GM21360 (cell line): ENCODE measurements around the gene FSTL4.
"Not testable (repeated sequence)": the region's sequence is repeated elsewhere in the genome, so short reads cannot be mapped to it uniquely, and the experiment has no call there.

ENCODE experiments used
- ATAC-seq: cut with Tn5 transposase; IDR thresholded peaks from one replicate; pipeline ENCODE4 v1.9.1; 2021; ENCODE audit warnings: mild to moderate bottlenecking, moderate library complexity; ENCODE audit not compliant: unreplicated experiment

The FSTL4 gene

DNA sequence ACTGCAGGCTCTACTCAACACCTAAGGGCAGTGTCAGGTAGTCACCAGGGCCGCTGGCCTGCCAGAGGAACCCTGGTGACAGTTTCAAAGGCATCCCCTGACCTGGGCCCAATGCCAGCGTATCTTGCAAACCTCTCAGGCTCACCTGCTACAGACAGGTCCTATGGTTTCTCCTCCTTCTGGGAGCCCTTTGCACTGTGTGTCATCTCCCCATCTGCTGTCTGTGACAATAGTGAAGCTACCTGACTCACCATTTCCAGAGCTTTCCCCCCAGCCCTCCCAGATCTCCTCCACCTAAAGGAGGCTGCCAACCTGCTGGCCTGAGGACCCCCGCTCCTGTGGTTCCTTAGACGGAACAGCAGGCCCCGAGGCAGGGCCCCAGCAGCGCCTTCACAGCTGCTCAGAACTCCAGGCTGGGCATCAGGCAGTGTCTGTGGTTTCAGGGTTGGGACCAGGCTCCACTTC, 203.1 kb downstream of the FSTL4 start:
- ATAC-seq: no peak

DNA sequence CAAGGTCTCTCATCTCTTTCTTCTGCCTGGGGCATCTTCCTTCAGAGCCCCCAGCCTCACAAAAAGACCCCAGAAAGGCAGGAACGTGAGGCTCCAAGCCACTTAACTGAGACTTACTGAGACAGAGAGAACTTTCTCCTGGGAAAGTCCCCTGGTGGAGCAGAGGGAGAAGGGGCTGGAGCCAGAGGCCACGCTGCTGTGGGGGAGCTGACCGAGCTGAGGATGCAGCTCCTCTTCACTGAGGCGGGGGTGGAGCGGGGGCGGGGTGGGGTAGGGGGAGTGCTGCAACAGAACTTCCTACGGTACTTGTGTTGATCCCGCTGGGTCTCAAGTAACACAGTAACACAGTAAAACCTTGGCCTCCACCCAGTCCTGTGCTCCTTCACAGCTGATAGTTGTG, 204.0 kb downstream of the FSTL4 start:
- no peak for ATAC-seq

DNA sequence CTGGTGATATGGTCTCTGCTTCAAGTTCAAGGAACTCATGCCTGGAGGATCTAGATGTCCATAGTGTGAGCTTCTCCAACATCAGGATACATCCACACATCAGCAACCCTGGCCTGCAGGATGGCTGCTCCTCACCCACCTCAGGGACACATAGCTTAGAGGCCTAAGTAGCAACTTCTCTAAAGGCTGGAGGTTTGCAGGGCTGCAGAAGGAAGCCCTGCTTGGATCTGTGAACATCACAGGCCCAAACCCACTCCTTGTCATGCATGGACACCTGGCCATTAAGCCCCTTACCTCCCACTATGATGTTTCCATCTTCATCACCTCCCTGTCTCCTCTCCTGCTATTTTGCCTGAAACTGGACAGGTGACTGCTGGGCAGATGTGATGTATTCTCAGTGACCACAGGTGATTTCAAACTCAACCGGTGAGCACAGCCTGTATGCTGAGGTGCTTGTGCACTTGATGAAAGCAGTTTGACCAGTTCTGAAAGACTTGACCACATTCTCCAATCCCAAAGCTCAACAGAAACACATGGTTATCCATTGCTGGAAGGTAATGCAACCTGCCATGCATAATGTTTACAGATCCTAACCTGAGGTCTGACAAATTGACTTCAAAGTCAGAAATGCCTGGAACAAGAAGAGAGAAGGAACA, 205.2 kb downstream of the FSTL4 start:
- ATAC-seq: no peak

DNA sequence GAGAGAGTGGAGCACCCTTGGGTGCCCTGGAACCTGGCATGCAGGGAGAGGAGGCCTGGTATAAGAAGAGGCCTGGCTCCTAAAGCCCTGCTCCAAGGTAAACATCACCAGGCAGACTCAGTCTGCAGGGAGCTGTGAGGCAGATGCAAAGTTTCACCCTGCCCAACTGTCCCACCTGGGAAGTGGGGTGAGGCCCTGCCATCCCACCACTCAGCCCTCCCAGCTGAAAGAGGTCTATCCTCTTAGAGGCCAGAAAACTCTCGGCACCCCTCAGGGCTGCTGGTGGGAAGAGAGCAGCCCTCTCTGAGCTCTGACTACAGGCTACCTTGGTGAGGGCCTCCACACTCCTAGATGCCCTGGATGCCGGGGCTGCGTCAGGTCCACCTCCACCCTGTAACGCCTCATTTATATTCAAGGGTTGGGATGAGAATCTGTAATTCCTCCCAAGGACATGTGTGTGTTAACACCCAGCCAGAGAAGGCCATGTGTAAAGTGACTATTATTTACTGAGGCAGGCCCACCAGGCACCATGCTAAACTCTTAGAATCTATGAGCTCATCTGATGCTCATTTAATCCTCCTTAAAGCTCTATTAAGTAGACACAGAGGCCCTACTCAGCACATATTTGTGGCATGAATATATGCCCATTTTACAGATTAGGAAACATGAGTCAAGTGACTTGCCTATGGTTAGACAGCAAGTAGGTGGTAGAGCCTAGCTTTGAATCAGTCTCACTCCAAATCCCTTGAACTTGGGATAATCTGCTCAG, 205.9 kb downstream of the FSTL4 start:
- no peak for ATAC-seq

DNA sequence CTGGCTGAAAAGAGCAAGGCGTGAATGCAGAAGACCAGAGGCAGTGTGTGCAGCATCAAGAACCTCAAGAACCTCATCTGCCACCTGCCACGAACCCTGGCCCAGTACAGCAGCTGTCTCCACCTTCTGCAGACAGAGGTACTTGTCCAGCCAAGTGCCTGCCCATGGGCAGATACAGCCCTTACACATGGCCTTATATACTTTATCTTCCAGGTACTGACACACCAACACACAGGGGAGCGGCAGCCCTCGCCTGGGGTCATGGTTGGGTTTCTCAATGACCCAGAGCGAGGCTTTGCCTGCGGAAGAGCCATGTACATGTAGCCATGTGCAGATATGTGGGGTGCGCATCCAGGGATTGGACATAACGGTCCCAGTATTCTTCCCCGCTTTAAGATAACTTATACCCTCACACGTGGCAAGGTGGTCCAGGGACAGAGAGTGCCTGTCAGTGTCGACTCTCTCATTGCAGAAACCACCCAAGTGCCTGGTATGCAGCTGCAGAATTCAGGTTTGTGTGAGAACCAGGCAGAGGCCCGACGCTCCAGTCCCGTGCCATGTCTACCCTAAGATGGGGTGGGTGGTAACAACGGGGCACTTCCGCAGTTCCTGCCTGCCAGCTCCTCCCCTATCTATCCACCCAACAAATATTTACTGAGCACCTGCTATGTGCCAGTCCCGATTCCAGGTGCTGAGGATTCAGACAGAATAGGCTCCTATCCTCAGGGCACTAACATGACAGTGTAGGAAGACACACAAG, 206.9 kb downstream of the FSTL4 start:
- no peak for ATAC-seq

DNA sequence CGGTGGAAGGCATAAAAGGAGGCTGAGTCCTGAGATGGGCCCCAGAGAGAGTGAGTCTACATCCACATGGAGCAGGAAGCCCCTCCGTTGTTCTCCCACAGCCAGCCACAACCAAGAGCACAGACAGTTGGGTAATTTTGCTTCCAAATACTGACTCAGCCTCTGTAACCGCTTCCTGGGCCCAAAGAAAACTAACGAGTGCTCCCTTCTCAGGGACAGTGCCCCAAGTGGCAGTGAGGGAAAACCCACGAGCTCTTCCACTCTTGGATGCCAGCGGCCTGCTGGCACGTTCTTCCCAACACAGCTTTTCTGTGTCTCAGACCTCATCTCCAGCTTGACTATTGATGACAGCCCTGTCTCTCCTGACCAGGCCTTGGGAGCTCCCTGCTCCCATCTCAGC, 207.6 kb downstream of the FSTL4 start:
- no peak for ATAC-seq

DNA sequence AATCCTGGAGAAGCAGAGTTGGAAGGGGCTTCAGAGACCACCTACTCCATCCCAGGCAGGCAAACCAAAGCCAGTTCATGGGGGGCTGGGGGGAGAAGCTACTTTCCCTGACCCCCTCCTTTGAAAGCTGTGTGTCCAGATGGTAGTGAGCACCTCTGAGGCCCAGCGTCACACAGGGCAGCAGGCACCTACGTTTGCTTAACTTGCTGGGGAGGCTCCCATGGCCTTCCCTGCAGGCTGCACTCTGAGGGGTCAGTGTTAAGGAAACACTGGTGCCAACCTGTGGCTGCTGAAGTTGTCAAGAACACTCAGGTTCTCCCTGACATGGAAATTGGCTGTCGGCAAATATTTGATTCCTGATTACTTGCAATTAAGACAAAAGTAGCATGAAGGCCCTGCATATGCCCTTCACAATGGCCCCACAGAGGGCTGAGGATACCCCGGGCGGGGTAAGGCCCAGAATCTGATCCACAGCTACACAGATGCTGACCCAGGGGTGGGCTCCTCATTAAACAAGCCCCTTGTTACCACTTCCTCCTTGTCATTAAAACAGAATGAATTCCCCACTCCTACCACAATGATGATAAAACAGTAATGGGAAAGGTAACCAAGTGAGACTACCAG, 208.5 kb downstream of the FSTL4 start:
- no peak for ATAC-seq

GRCh38 chr5:133402775-133403174, 209.6 kb downstream of the FSTL4 start:
- ATAC-seq: no peak

DNA sequence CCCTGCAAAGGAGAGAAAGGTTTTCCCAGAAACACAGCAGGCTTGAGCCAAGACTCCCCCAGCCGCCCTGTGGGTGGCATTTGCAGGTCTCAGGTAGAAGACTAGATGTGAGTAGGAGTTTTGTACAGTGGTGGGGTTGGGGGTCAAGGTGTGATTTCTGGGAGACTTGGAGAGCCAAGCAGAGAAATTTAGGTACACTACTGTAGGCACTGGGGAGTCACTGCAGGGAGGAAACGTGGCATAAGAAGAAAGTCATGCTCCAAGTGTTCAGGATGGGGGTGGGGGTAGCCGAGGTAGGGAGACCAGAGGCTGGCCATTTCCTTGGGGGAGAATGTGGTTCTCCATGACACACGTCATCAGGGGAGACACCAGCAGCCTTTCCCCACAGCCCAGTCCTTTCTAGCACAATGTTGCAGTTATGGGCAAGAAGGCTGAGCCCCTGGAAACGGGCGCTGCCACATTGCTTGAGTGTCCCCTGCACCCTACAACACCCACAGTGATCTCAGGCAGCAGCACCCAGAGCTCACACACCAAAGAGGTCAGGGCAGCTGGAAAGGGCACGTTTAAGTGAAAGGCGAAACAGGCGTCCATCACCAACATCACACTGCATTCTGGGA, 210.5 kb downstream of the FSTL4 start:
- no peak for ATAC-seq

GRCh38 chr5:133400831-133401351, 211.4 kb downstream of the FSTL4 start:
- ATAC-seq: no peak

GRCh38 chr5:133400120-133400519, 212.2 kb downstream of the FSTL4 start:
- no peak for ATAC-seq

DNA sequence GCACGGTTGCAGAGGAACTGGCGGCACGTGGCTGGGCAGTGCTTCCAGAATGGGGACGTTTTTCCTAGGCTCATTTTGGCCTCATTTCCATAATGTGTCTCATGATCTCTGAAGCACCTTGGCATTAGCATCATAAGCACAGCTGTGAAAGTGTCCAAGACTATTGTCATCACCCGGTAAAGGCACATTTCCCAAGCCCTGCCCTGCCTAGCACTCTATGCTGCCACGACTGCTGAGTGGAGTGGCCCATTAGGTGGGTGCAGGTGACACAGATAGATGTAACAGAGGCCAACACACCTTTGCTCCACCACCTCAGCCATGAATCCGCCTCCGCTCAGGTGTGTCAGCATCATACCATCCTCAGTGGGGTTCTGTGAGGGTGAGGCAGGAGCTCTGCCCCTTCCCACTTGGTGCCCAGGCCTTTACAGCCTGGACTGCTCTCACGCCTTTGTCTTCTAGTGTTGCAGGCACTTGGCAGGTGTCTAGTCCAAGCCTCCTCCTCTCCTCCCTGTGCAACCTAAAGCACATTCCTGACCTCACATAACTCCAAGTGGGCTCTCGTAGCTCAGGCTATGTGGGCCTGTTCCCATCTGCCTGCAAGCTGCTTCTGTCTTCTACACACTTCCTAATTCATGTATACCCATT, 213.0 kb downstream of the FSTL4 start:
- no peak for ATAC-seq

- ATAC-seq: peak; percentile 53
These were observed 213.7 kb downstream of the FSTL4 start for GRCh38 chr5:133398646-133399101.

DNA sequence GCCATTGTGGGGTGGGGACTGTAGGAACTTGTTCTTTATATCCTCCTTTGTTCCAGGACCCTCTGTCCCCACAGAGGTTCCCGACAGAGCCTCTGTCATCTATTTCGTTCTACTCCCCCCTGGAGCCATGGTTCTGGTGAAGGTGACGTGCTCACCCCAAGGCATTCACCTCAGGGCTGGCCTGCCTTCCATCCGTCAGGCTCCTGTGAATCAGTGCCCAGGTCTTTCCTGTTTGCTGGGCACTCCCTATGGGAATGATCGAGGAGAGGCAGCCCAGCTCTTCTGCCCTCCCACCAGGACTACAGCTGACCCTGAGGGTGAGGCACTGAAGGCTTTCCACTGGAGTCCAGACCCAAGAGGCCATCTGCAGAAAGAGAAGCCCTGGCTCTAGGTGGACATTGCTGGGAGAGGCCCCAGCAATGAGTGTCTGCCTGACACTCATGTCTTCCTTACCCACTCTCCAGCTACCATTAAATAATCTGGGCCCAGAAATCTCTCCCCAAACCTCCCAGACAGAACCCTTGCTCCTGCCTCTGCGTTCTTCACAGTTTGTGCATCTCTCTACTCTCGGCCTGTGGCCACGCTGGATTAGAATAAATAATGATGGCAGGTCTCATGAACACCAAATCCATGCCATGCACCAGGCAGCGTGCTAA, 214.2 kb downstream of the FSTL4 start:
- ATAC-seq: no peak

DNA sequence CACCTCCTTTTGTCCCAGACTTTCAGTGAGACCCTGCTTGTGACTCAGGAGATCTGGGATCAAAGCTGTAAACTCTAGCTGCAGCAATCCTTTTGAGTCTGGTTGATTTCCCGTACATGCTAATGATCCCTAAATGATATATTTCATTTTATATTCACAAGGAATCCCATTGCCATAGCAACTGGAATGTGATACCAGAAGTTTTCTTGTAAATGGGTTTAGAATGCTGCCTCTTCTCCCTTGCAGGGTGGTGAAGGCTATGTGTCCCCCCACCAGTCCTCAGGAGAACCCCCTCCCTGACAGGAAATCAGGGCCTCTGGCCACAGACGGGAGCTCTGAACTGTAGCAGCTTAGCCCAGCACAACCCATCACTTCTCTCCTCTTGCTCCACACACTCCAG, 215.0 kb downstream of the FSTL4 start:
- no peak for ATAC-seq

GRCh38 chr5:133396814-133397213, 215.5 kb downstream of the FSTL4 start:
- ATAC-seq: no peak

- ATAC-seq: no peak
These were observed 216.1 kb downstream of the FSTL4 start for GRCh38 chr5:133396187-133396741.

- not testable (repeated sequence) for ATAC-seq
These were observed 217.1 kb downstream of the FSTL4 start for GRCh38 chr5:133395207-133395606.

DNA sequence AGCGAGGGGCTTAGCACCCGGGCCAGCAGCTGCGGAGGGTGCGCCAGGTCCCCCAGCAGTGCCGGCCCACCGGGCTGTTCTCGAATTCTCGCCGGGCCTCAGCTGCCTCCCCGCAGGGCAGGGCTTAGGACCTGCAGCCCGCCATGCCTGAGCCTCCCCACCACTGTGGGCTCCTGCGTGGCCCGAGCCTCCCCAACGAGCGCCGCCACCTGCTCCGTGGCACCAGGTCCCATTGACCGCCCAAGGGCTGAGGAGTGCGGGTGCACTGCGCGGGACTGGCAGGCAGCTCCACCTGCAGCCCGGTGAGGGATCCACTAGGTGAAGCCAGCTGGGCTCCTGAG, 217.9 kb downstream of the FSTL4 start:
- not testable (repeated sequence) for ATAC-seq
